NOMO-1 treated with DMSO at 0.1 percent for 48 hours (cell line): Measurements from ENCODE around the gene SPATA32.
"Not testable (repeated sequence)": the region's sequence is repeated elsewhere in the genome, so short reads cannot be mapped to it uniquely, and the experiment has no call there.

Experiments used
- DNase-seq: peaks from one replicate; lab custom pipeline; 2025; ENCODE audit not compliant: unreplicated experiment; lab: John Stamatoyannopoulos, UW

The SPATA32 gene

DNA sequence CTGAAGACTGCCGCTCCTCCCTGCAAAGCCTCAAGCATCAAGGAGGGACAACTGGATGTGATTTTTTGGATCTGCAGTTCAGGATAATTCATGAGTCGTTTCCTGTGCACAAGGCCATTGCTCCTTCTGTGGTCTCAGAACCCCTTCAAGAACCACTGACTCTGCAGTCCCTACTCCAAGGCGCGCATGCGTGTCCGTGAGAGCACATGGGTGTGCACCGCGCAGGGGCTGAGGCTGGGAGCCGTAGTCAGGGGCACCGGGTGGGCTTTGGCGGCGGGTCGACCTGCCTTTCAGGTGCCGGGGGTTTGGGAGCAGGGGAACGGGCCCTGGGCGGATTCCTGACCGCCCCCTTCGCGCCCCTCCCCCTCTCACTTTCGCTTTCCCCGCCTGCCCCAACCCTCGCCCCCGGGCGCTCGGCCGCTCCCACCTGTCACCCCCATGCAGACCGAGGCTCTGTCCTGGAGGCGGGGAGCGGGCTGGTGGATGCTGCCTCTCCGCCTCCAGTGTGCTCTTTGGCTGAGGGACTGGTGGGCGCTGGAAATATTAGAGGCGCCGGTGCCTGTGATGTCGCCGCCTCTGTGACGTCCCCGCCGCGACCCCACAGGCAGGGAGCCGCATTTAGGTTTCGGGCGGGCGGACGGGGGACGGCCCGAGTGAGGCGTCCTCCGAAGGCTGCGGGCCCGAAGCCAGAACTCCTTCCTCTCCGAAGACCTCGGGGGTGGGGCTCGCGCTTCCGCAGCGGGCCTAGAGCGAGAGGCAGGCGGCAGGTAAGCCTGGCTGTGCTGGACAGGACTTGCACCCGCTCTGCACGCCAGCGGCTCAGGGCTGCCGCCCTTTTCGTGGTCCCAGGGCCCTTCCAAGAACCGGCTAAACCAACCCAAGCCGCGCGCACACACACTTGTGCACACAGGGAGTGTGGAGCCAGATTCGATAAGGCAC is at the start of gene SPATA32:
SPATA32 (minus strand) TSS at position 518 of the 939 bp plus-strand sequence; CDS start at position 440, 78 bp downstream.
- no peak for DNase-seq

- DNase-seq: no peak
Measured at GRCh38 chr17:45311401-45311759, 49.5 kb upstream of the SPATA32 start.

GRCh38 chr17:45310380-45311324 is 48.8 kb upstream of the SPATA32 start:
- DNase-seq: peak; percentile 45

DNA sequence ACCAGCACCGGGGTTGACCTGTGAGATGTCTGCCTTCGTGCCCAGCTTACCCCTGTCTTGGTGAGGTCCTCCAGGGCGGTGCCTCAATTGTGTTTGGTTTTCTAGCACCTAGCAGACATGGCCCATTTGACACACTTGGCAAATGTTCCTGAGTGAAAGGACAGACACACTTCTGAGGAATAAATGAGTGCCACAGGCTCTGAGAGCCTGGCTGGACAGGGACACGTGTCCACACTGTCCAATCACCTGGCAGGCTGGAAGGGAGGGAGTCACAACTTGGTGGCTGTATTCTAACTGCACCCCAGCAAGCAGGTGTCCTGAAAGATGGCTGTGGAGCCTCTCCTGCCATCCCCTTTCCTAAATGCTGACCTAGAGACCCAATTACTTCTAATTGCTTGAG is 47.5 kb upstream of the SPATA32 start:
- no peak for DNase-seq

GRCh38 chr17:45308840-45309239 is 46.9 kb upstream of the SPATA32 start:
- DNase-seq: no peak

- DNase-seq: no peak
Measured at GRCh38 chr17:45308016-45308365, 46.1 kb upstream of the SPATA32 start.

GRCh38 chr17:45307290-45308015 is 45.6 kb upstream of the SPATA32 start:
- DNase-seq: peak; percentile 94

DNA sequence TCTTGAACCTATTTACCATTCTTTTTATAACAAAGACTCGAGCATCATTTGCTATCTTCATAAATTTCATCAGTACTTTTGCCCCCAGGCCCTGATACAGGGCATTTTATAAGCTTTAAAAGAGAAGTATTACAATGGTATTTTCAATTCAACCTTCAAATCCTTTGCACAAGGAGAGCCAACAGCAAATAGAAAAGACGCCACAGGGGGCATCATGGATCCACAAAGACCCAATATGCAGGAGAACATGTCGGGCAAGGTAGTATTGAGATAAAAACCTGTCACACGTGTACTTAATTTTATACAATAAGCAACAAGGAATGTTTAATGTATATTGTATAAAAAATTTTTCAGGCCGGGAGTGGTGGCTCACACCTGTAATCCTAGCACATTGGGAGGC is 44.7 kb upstream of the SPATA32 start:
- DNase-seq: no peak

DNA sequence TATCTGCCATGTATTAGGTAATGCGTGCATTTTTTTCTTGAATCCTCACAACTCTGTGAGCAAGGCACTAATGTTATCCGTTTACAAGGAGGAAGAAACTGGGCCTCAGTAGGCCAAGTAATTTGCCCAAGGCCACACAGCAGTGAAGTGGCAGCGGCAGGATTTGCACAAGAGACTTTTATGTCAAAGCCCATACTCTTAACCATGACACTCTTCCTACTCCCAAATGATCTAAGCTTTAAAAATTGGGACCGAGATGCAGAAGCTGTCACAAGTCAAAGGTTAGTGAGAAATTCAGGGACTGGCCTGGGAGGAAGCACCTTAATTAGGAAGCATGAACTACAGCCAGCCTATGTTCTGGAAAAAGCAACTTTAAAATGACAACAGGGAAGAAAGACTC is 44.2 kb upstream of the SPATA32 start:
- DNase-seq: no peak

DNA sequence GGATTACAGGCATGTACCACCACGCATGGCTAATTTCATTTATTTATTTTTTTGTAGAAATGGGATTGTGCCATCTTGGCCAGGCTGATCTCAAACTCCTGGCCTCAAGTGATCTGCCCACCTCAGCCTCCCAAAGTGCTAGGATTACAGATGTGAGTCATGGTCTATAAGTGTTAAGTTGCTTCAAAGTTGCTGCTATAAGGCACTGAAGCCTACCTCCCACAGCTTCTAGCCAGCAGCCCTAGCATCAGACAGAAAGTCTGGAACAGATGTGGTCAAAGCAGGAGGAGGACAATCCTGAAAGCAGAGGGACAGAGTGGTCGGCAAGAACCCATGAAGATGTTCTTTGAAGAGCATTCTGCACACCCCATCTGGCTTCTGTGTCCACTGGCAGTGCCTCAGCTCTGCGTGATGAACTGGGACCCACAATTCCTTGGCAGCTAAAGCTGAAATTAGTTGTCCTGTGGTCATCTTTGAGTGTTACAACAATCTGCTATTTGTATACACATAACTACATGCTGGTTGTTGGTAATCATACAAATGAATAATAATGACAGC is 43.7 kb upstream of the SPATA32 start:
- no peak for DNase-seq

GRCh38 chr17:45302649-45303173 is 40.8 kb upstream of the SPATA32 start:
- DNase-seq: peak; percentile 39

DNA sequence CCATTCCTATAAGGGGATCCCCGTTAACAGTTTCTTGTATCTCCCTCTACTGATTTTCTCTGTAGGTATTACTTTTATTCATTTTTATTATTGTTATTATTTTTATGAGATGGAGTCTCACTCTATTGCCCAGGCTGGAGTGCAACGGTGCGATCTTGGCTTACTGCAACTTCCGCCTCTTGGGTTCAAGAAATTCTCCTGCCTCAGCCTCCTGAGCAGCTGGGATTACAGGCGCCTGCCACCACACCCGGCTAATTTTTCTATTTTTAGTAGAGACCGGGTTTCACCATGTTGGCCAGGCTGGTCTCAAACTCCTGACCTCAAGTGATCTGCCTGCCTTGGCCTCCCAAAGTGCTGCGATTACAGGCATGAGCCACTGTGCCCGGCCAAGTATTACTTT is 40.3 kb upstream of the SPATA32 start:
- DNase-seq: not testable (repeated sequence)

DNA sequence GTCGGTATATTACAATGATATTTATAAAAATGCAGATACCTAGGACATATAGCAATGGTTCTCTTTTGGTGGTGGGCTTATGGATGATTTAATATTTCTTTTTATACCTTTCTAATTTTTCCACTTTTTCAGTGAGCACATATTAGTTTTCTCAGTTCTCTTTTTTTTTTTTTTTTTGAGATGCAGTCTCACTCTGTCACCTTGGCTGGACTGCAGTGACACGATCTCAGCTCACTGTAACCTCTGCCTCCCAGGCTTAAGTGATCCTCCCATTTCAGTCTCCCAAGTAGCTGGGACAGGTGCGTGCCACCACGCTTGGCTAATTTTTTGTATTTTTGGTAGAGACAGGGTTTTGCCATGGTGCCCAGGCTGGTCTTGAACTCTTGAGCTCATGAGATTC is 39.8 kb upstream of the SPATA32 start:
- no peak for DNase-seq

DNA sequence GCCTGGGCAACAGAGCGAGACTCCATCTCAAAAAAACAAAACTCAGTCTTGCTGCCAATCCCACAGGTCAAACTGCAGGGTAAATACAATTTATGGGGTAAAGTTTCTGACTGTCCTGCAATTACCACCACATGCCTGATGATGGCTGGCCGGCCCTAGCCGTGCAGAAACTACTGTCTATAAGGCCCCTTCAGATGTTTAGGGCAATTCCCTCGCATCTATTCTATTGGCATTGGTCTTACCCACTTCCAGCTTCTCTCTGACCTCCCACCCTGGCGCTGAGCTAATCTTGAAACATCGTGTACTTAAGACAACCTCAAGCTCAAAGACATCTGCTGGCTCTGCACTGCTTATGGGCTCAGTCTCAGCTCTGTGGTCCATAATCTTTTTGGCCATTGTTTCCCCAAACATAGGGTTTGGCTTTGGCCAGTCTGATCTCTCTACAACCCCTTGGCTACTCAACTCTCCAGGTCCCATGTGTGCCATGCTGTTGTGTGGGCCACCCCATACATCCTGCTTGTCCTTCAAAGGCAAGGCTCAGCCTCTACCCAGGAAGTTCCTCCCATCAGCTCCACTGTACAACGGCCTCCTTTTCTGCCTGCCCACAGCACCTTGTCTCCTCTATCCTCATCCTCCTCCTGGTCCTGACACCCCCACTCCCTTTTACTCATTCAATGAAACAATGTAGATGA is 38.3 kb upstream of the SPATA32 start:
- no peak for DNase-seq

DNA sequence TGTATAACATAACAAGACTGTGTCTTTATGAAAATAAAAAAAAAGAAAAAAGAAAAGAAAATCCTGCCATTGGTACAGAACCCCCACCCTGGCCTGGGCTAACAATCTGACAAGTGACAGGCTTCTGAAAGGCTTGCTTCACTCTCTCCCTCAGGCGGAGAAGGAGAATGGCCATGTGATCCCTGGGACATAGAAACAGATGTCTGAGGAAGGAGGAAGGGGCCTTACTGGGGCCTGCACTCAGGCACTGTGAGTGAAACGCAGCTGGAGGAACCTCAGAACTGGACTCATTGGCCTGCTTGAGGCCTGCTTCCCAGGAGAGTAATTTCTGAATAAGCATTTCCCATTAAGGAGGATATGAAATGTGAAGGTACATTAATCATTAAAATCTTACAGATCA is 37.5 kb upstream of the SPATA32 start:
- DNase-seq: peak; percentile 34

- DNase-seq: no peak
Measured at GRCh38 chr17:45298546-45299285, 36.8 kb upstream of the SPATA32 start.

- DNase-seq: no peak
Measured at GRCh38 chr17:45296833-45297124, 34.9 kb upstream of the SPATA32 start.

DNA sequence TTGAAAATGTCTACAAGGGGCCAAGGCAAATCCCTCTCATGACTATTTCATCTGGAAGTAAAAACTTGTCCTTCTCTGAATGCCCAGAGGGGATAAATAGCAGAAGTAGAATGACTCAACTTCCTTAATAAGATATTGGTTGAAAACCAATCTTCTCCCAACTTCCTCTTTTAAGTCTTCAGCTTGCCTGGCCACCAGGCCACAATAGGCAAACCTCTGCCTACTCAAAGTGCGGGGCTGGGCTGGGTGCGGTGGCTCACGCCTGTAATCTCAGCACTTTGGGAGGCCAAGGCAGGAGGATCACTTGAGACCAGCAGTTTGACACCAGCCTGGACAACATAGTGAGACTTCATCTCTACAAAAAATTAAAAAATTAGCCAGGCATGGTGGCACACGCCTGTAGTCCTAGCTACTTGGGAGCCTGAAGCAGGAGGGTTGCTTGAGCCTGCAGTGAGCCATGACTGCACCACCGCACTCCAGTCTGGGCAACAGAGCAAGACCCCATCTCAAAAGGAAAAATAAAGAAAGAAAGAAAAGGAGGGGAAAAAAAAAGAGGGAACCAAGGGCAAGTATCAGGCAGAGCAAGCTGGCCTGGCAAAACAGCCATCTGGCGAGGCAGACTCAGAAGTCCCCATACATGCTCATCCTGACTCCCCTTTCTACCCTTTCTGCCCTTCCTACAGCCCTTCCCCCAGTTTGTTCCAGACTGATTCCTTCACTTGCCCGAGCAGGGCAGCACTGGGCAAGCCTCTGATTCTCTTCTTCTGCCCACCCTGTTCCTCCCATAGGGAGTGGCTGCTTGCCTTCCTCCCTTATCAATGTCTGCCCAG is 34.3 kb upstream of the SPATA32 start:
- DNase-seq: peak; percentile 95

GRCh38 chr17:45294506-45294905 is 32.6 kb upstream of the SPATA32 start:
- no peak for DNase-seq
